D721Med (cell line): Measurements from ENCODE around the gene STOM.

Experiments
- DNase-seq: peaks from one replicate; pipeline ENCODE4 v3.0.0; 2011; ENCODE audit warnings: low spot score; ENCODE audit not compliant: insufficient read length
- FAIRE-seq: peaks from 2 replicates; lab custom pipeline; 2011; peaks lifted over from hg19 to GRCh38; lab: Jason Lieb, UNC
- CTCF ChIP-seq: IDR thresholded peaks from 2 replicates; pipeline ENCODE4 v1.5.1; 2012; ENCODE audit warnings: mild to moderate bottlenecking, control low read depth; ENCODE audit not compliant: insufficient read depth; ENCODE audit errors: missing control alignments

The STOM gene

GRCh38 chr9:121326130-121326838 lies 43.8 kb downstream of the STOM start:
- no peak for FAIRE-seq
- TF ChIP-seq CTCF, result no peak

GRCh38 chr9:121325387-121325786 lies 44.7 kb downstream of the STOM start:
- DNase-seq, result no peak
- FAIRE-seq, result no peak
- TF ChIP-seq CTCF, result no peak

More at GRCh38 chr9:121326130-121326838, 43.8 kb downstream of the STOM start:
- no peak for DNase-seq

GRCh38 chr9:121324755-121325154 lies 45.3 kb downstream of the STOM start:
- TF ChIP-seq CTCF, result no peak
- DNase-seq (no peak), FAIRE-seq (no peak)

- DNase-seq, result no peak
- no peak for FAIRE-seq
Measured at GRCh38 chr9:121324316-121324715, 45.7 kb downstream of the STOM start.

GRCh38 chr9:121323449-121324151 lies 46.5 kb downstream of the STOM start:
- FAIRE-seq (no peak), DNase-seq (no peak)
- no peak for TF ChIP-seq CTCF

More at GRCh38 chr9:121324316-121324715, 45.7 kb downstream of the STOM start:
- TF ChIP-seq CTCF, result no peak

- DNase-seq (no peak), FAIRE-seq (no peak)
- TF ChIP-seq CTCF, result no peak
Measured at GRCh38 chr9:121322737-121323448, 47.2 kb downstream of the STOM start.
